HG02798 (cell line): ENCODE measurements around the gene PCYT2.
A peak's percentile ranks its signal among the peaks of the same experiment; 100 is the strongest.

Experiments
- ATAC-seq: cut with Tn5 transposase; IDR thresholded peaks from one replicate; pipeline ENCODE4 v1.9.1; 2021; ENCODE audit warnings: mild to moderate bottlenecking; ENCODE audit not compliant: unreplicated experiment, poor library complexity

The PCYT2 gene

GRCh38 chr17:81877569-81877968, 33.6 kb downstream of the PCYT2 start:
- ATAC-seq, result no peak

- ATAC-seq, result peak; percentile 72
These were observed 39.6 kb downstream of the PCYT2 start for GRCh38 chr17:81871387-81872230.

DNA sequence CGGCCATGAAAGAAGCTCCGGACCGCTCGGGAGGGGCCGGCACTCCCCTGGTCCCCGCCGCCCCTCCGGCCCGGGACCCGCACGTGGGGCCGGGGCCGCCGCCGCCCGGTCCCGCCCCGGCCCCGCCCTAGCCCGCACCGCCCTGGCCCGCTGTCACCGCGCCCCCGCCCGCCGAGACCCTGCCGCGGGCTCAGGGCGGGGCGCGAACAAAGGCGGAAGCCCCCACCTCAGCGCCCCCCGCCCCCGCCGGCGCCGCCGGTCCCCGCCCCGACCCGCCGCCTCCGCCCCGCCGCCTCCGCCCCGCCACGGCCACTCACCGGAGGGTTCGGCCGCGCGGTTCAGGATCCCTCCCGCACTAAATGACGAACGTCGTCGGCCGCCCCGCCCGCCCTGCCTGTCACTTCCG, 40.2 kb downstream of the PCYT2 start, which contains the start of gene ARHGDIA:
Gene ARHGDIA (minus strand): TSS at position 357 of the 406 bp plus-strand sequence. CDS start 1,407 bp downstream, outside the sequence.
- ATAC-seq, result peak; percentile 26

GRCh38 chr17:81870131-81870980, 40.8 kb downstream of the PCYT2 start:
- ATAC-seq, result peak; percentile 15

- no peak for ATAC-seq
These were observed 41.7 kb downstream of the PCYT2 start for GRCh38 chr17:81869221-81870130.

GRCh38 chr17:81868674-81869220, 42.5 kb downstream of the PCYT2 start:
- no peak for ATAC-seq

GRCh38 chr17:81867991-81868673, 43.1 kb downstream of the PCYT2 start:
- ATAC-seq, result no peak

- ATAC-seq, result no peak
These were observed 43.8 kb downstream of the PCYT2 start for GRCh38 chr17:81867170-81867990.

GRCh38 chr17:81866440-81867169, 44.6 kb downstream of the PCYT2 start:
- no peak for ATAC-seq

DNA sequence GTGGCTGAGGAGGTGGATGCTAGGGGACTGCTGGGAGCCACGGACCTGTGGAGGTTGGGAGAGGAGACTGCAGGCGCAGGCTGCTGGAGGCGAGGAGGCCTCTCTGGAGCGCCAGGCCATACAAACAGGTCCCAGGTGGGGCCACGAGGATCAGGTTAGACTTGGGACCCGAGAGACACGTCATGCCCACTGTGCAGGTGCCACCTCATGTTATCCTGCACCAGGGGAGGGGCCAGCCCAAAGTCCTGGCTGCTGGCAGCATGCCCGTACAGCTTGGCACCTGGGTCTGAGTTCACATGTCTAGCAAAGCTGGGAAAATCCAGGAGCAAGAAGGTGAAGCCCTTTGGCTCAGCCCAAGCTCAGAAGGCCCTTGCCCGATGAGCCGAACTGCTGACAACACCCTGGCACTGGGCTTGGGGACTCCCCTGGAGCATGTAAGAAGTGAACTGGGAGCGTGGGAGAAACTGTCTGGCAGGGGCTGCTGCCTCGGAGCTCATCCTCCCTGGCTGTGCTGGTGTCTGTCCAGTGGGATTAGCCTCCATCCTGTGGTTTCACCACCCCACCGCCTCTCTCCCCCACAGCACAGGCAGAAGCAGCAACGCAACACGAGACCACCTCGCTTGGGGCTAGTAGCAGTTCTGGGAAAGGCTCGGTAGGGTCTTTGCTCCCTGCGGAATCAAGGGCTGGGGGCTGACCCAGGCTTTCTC, 45.3 kb downstream of the PCYT2 start:
- ATAC-seq, result no peak

- ATAC-seq, result no peak
These were observed 45.9 kb downstream of the PCYT2 start for GRCh38 chr17:81865358-81865732.

DNA sequence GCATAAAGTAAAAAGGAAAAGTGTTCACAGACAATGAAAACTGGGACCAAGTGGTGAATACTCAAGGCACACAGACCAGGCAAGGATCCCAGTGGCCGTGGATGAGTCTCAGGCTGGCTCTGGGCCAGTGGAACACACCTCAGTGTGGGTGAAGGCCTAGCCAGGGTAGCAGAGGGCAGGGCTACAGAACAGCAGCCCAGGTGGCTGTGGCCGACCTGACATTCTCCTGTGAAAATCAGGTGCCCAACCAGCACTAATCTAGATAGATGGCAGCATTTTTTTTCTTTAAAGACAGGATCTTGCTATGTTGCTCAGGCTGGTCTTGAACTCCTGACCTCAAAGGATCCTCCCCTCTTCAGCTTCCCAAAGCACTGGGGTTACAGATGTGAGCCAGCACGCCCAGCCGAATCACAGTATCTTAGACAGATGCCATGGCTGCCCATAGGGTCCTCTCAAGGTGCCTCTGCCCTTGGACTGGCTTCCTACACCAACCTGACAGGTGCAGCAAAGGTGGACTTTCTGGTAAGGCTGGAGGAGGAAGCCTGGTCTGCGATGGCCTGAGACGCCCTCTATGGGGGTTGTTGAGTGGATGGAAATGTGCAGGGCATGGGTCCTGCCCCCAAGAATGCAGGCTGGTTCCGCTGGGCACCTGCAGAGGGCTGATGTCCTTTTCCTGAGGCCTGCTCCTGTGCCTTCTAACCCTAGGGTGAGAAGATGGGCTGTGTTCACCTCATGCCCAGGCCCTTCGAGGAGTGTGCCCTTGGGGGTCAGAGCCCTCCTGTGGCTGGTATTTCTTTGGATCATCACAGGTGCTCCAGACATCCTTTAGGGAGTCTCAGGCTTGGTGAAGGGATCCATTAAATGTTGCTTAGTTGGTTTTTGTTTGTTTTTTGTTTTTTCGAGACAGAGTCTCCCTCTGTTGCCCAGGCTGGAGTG, 47.1 kb downstream of the PCYT2 start:
- ATAC-seq, result no peak

DNA sequence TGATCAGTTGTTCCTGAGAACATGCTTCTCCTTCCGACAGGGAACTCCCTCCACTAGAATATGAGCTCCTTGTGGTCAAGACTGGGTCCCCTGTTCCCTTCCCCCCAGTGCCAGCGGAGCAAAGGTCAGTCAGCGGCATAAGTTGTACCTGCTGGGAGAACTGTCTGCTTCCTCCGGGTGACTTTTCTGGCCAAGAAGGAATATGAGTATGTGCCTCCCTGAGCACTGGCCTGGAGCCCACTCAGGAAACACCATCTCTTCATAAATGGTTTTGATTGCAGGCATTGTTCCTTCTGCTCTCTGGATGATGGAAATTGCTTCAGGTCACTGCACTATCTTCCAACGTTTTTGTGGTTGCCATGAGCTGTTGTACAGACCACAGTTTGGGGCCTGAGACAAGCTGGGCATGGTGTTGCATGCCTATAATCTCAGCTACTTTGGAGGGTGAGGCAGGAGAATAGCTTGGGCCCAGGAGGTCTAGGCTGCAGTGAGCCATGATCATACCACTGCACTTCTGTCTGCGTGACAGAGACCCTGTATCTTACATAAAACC, 48.0 kb downstream of the PCYT2 start:
- ATAC-seq, result no peak

GRCh38 chr17:81860756-81861568, 50.2 kb downstream of the PCYT2 start:
- ATAC-seq, result peak; percentile 80
